NCI-H128 (cell line): Measurements from ENCODE around the gene IGLL1.
"Not testable (repeated sequence)": the region's sequence is repeated elsewhere in the genome, so short reads cannot be mapped to it uniquely, and the experiment has no call there.

Source experiments
- DNase-seq: peaks from one replicate; lab custom pipeline; 2025; ENCODE audit not compliant: unreplicated experiment; lab: John Stamatoyannopoulos, UW

The IGLL1 gene

DNA sequence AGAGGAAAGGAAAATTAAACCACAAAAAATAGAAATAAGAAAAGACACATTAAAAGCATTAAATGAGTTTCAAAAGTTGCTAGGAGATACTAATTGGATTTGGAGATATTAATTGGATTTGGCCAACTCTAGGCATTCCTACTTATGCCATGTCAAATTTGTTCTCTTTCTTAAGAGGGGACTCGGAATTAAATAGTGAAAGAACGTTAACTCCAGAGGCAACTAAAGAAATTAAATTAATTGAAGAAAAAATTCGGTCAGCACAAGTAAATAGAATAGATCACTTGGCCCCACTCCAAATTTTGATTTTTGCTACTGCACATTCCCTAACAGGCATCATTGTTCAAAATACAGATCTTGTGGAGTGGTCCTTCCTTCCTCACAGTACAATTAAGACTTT lies 37.7 kb downstream of the IGLL1 start:
- DNase-seq = not testable (repeated sequence)

DNA sequence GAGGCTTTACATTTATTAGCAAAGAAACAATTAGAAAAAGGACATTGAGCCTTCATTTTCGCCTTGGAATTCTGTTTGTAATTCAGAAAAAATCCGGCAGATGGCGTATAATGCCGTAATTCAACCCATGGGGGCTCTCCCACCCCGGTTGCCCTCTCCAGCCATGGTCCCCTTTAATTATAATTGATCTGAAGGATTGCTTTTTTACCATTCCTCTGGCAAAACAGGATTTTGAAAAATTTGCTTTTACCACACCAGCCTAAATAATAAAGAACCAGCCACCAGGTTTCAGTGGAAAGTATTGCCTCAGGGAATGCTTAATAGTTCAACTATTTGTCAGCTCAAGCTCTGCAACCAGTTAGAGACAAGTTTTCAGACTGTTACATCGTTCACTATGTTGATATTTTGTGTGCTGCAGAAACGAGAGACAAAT lies 38.2 kb downstream of the IGLL1 start:
- DNase-seq = not testable (repeated sequence)

DNA sequence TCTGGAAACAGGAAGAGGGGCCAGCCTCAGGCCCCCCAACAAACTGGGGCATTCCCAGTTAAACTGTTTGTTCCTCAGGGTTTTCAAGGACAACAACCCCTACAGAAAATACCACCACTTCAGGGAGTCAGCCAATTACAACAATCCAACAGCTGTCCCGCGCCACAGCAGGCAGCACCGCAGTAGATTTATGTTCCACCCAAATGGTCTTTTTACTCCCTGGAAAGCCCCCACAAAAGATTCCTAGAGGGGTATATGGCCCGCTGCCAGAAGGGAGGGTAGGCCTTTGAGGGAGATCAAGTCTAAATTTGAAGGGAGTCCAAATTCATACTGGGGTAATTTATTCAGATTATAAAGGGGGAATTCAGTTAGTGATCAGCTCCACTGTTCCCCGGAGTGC lies 39.3 kb downstream of the IGLL1 start:
- not testable (repeated sequence) for DNase-seq

DNA sequence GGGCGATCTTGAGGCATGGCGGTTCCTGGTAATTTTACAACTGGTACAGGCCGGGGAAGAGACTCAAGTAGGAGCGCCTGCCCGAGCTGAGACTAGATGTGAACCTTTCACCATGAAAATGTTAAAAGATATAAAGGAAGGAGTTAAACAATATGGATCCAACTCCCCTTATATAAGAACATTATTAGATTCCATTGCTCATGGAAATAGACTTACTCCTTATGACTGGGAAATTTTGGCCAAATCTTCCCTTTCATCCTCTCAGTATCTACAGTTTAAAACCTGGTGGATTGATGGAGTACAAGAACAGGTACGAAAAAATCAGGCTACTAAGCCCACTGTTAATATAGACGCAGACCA lies 40.3 kb downstream of the IGLL1 start:
- not testable (repeated sequence) for DNase-seq

DNA sequence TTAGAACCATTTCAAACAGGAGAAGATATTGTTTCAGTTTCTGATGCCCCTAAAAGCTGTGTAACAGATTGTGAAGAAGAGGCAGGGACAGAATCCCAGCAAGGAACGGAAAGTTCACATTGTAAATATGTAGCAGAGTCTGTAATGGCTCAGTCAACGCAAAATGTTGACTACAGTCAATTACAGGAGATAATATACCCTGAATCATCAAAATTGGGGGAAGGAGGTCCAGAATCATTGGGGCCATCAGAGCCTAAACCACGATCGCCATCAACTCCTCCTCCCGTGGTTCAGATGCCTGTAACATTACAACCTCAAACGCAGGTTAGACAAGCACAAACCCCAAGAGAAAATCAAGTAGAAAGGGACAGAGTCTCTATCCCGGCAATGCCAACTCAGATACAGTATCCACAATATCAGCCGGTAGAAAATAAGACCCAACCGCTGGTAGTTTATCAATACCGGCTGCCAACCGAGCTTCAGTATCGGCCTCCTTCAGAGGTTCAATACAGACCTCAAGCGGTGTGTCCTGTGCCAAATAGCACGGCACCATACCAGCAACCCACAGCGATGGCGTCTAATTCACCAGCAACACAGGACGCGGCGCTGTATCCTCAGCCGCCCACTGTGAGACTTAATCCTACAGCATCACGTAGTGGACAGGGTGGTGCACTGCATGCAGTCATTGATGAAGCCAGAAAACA lies 40.8 kb downstream of the IGLL1 start:
- DNase-seq = peak; percentile 33

DNA sequence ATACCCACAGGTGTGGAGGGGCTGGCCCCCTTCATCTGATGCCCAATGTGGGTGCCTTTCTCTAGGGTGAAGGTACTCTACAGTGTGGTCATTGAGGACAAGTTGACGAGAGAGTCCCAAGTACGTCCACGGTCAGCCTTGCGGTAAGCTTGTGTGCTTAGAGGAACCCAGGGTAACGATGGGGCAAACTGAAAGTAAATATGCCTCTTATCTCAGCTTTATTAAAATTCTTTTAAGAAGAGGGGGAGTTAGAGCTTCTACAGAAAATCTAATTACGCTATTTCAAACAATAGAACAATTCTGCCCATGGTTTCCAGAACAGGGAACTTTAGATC lies 41.4 kb downstream of the IGLL1 start:
- DNase-seq = not testable (repeated sequence)

DNA sequence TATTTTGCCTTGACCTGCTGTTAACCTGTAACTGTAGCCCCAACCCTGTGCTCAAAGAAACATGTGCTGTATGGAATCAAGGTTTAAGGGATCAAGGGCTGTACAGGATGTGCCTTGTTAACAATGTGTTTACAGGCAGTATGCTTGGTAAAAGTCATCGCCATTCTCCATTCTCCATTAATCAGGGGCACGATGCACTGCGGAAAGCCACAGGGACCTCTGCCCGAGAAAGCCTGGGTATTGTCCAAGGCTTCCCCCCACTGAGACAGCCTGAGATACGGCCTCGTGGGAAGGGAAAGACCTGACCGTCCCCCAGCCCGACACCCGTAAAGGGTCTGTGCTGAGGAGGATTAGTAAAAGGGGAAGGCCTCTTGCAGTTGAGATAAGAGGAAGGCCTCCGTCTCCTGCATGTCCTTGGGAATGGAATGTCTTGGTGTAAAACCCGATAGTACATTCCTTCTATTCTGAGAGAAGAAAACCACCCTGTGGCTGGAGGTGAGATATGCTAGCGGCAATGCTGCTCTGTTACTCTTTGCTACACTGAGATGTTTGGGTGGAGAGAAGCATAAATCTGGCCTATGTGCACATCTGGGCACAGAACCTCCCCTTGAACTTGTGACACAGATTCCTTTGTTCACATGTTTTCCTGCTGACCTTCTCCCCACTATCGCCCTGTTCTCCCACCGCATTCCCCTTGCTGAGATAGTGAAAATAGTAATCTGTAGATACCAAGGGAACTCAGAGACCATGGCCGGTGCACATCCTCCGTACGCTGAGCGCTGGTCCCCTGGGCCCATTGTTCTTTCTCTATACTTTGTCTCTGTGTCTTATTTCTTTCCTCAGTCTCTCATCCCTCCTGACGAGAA lies 42.0 kb downstream of the IGLL1 start:
- not testable (repeated sequence) for DNase-seq

DNA sequence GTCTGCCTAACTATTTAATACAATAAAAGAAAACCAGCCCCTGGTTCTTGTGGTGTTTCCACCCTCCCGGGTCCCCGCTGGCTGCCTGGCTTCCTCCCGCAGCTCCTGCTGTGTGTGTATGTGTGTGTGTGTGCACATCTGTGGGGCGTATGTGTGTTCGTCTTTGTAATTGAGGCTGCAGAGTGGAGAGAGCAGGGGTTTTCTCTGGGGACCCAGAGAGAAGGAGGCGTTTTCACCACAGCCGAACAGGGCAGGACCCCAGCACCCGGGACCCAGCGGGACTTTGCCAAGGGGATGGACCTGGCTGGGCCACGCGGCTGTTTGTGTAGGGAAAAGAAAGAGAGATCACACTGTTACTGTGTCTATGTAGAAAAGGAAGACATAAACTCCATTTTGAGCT lies 42.7 kb downstream of the IGLL1 start:
- no peak for DNase-seq

DNA sequence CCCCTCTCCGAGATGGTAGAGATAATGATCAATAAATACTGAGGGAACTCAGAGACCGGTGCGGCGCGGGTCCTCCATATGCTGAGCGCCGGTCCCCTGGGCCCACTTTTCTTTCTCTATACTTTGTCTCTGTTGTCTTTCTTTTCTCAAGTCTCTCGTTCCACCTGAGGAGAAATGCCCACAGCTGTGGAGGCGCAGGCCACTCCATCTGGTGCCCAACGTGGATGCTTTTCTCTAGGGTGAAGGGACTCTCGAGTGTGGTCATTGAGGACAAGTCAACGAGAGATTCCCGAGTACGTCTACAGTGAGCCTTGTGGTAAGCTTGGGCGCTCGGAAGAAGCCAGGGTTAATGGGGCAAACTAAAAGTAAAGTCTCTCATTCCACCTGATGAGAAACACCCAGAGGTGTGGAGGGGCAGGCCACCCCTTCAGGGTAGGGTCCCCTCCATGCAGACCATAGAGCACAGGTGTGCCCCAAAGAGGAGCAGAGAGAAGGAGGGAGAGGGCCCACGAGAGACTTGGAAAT lies 43.2 kb downstream of the IGLL1 start:
- DNase-seq = no peak

DNA sequence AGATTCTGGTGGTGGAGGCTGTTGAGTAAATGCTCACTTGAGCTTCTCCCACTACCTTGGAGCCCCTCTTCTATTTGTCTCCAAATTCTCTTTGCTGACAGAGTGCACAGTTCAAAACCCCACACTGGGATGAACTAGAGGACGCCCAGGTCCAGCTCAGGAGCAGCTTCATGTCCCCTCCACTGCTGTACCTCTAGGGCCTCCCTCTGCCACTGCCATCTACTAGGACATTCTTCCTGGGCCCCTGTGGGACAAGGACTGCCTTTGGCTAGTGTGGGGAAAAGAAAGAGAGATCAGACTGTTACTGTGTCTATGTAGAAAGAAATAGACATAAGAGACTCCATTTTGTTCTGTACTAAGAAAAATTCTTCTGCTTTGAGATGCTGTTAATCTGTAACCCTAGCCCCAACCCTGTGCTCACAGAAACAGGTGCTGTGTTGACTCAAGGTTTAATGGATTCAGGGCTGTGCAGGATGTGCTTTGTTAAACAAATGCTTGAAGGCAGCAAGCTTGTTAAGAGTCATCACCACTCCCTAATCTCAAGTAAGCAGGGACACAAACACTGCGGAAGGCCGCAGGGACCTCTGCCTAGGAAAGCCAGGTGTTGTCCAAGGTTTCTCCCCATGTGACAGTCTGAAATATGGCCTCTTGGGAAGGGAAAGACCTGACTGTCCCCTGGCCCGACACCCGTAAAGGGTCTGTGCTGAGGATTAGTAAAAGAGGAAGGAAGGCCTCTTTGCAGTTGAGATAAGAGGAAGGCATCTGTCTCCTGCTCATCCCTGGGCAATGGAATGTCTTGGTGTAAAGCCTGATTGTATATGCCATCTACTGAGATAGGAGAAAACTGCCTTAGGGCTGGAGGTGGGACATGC lies 44.1 kb downstream of the IGLL1 start:
- not testable (repeated sequence) for DNase-seq

DNA sequence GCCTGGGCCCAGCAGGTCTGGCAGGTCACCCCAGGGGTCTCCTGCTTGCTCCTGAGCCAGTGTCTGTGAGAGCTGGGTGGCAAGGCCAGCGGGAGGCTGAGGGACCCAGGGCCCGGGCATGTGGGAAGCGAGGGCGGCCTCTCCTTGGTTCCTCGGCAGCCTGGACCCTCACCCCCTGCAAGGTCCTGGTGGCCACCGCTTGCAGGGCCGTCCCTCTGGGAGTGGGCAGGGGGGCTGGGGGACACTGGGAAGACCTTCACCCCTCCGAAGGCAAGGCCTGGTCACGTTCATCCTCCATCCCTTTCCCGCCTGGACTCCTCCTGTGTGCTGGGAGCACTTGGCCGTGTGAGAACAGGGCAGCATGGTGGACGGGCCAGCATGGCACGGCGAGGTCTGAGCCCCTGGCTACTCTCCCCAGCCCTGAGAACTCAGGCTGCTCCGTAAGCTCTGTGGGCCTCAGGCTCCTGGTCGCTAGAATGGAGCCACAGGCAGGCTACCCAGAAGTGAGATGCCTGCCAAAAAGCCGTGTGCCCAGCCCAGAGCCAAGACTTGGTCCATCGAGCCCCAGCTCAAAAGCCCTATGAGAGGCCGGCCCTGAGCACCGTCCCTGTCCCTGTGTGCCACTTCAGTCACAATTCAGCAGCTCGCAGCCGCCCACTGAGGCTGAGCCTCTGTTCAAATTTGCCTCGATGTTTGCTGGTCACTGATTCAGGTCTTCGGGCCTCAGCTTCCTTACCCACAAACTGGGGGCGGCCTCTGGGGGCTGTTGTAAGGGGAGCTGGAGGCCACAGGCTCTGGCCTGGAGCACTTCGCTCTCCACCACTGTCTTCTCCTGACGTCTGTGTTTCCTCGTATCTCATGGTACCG lies 45.0 kb downstream of the IGLL1 start:
- DNase-seq = no peak

DNA sequence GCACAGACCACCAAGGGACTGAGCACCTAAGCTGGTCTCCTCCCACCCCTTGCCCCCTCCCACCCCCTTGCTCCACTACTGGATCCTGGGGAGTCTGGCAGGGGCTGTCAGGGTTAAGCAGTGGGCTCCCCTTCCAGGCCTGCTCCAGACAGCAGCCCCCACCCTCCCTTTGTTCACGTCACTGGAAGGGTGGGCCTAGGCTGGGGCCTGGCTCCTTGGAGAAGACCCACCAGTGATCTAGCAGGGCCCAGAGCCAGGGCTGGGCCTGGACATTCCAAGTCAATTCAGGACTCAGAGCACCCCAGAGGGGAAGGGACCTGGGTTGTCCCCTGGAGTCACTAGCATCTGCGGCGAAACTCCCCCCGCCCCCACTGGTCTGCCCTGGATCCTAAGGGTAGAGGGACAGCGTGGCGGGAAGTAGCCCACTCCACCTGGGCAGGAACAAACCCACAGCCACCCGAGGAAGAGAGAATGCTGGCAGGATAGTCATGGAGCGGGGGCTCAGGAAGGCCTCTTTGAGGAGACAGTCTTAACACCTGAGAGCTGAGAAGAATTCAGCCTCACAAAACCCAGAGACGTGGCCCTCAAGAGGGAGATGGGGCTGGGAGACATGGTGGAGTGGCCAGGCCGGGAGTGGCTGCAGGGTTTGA lies 45.8 kb downstream of the IGLL1 start:
- DNase-seq = no peak

DNA sequence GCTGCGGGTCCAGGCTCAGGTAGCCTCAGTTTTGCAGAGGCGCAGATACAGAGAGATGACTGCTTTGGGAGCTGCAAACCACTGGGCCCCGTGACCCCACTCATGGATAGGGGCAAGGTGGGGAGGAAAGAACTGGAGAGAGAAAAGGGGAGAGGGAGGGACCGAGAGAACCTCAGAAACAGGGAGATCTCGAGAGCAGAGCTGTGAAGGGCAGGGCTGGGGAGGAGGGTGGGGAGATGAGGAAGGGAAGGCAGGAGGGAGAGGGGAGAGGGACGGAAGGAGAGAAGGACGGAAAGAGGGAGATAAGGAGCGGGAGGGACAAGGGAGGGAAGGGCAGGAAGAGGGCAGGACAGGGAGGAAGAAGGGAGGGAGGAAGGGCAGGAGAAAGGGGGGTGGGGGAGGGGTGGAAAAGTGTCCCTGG lies 46.3 kb downstream of the IGLL1 start:
- no peak for DNase-seq

DNA sequence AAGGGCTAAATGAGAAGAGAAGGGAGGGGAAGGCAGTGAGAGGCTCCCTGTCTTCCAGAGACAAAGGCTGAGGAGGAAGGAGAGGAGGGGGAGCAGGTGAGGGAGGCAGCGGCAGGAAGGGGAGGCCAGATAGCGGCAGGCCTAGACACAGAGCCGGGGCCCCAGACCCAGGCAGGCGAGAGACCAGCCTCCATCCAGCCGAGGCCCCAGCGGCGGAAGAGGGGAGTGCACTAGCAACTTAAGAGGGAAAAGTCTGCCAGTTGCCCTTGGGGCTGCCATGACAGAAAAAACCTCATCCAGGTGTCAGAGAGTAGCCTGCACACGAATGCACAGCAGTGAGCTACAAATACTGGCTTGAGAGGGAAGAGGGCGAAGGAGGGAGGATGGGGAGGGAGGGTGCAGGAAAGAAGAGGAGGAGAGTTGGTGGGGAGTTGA lies 46.7 kb downstream of the IGLL1 start:
- DNase-seq = no peak

DNA sequence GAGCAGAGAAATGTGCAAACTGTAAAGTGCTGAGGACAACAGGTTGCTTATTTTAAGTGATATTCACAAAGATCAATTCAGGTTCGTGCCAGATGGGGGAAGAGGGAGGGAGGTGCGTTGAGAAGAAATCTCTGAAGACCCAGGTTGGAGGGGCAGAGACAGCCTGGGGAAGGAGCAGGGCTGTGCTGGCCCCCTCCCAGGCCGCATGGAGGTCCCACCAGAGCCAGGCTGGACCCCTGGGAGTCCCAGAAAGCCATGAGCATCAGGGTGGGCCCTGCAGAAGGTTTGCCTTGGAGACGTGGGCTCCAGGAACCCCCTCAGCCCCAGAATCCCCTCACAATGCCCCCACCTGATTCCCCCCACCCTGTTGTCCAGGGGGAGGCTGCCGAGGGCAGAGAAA lies 47.4 kb downstream of the IGLL1 start:
- DNase-seq = no peak

DNA sequence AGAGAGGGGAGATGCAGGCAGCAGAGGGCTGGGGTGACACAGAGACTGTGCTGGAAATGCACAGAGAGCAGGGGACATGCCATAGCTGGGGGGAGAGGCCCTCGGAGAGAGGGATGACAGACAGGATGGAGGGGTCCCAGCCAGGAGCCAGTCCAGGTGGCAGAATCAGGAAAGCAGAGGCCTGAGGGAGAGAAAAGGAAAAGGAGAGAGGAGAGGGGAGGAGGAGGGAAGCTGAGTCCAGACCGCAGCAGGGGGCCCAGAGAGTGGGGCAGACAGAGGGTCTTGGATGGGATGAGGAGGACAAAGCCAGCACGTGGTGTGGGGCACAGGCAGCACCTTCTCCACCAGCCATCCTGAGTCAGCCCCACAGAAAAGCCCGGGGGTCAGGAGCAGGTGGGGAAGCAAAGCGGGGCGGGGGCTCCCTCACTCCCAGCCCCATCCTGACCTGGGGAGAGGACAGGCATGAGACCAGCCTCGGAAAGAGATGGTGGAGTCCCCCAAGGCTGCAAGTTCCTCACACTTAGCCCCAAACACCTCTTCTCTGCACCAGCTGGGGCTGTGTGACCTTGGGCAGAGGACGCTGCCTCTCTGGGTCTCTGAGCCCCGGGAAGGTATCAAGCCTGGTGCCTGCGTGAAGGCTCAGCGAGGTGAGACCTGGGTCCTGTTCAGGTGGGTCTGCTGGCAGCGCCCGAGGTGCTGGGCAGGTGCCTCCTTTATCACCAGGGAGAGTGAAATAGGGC lies 48.0 kb downstream of the IGLL1 start:
- DNase-seq = no peak

DNA sequence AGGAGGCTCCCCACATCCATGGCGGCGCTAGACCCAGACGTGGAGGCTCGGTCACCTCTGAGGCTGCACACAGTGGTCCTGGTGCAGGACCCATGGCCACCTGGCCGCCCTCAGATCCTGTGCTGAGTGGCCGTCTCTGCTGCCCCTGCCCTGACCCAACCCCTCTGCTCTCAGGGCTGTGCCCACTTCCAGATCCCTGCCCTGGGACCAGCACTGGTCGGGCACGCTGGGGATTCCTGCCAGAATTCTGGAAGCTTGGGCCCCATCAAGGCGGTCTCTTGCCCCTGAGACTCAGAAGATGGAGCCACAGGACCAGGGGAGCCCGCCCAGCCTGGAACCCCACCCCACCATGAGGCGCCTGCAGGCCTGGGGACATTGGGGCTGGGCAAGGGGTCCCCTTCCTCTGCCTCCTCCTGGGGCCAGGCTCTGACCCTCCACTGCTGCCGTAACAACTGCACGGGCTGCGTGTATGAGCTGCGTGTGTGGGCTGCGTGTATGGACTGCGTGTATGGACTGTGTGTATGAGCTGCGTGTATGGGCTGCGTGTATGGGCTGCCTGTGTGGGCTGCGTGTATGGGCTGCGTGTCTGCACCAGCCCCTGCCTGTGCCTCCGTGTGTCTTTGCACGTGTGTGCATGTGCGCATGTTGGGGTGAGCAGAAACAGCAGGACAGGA lies 48.7 kb downstream of the IGLL1 start:
- no peak for DNase-seq

DNA sequence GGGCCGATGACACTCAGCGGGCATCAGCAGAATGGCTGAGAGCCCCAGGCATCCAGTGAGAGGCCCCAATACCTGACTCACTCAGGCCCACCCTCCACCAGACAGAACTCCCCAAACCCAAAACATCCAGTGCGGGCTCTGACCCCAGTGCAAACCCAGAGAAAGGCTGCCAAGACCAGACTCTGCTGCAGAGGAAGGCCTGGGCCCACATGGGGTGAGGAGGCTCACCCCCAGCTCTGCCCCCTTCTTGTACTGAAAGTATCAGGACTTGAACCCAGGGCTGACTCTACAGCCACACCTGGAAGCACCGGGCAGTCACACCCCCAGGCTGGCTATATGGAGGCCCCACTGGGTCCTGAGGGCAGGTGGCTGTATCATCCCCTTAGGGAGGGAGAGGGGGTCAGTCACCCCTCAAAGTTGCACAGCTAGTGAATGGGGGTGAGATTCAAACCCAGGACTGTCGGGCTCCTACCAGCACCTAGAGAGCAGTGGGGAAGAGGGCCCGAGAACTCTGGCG lies 49.3 kb downstream of the IGLL1 start:
- DNase-seq = no peak
